Stimulated activated CD4-positive, alpha-beta T cell treated with anti-CD3 and anti-CD28 coated beads, Interleukin-15, amount 100 ng/mL, for 48 hours (primary cell): ENCODE measurements around the gene CBLB.

ENCODE experiments used
- DNase-seq, 2 donors: peaks; one replicate each; pipeline ENCODE4 v3.0.0-alpha.2; 2020; ENCODE audit warnings: low read depth in 2 of 2

CBLB gene

GRCh38 chr3:105869861-105870755, 1.3 kb upstream of the CBLB start:
- DNase-seq: no peak

DNA sequence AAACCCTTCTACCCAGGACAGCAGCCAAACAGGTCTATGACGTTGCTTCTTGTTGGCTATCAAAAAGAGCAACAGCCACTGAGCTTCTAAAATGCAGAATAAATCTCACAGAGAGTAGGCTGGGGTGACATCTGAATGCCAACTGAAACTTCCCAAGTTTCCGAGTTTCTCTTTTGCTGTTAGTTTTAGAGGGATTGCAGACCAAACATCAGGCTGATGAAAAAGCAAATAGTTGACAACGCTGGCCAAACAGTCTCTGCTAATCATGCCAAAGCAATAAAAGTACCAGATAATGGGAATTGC, 670 bp upstream of the CBLB start:
- no peak for DNase-seq

GRCh38 chr3:105868431-105868741, 426 bp downstream of the CBLB start:
- DNase-seq: no peak

- no peak for DNase-seq
Measured at GRCh38 chr3:105867712-105868430, 941 bp downstream of the CBLB start.

- no peak for DNase-seq
Measured at GRCh38 chr3:105866656-105867653, 1.9 kb downstream of the CBLB start.

DNA sequence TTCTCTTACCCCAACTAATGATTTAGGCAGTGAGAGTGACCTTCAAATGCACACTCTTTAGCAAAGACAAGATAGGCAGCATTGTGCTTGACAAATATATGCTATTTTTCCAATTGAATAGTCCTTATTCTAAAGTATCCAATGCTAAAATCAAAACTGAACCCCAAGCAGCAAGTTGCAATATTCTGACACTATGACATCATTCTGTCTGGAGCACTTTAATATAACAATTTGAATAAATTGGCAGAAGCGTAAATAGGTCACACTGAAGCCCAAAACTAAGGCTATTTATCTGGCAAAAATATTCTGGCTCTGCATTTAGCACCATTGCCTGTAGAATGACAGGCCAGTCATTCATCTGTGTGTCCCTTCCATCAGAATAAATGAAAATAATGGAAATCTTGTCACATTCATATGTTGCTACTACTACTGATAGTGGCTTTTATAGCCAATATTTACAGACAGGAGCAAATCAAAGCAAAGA, 2.9 kb downstream of the CBLB start:
- no peak for DNase-seq

DNA sequence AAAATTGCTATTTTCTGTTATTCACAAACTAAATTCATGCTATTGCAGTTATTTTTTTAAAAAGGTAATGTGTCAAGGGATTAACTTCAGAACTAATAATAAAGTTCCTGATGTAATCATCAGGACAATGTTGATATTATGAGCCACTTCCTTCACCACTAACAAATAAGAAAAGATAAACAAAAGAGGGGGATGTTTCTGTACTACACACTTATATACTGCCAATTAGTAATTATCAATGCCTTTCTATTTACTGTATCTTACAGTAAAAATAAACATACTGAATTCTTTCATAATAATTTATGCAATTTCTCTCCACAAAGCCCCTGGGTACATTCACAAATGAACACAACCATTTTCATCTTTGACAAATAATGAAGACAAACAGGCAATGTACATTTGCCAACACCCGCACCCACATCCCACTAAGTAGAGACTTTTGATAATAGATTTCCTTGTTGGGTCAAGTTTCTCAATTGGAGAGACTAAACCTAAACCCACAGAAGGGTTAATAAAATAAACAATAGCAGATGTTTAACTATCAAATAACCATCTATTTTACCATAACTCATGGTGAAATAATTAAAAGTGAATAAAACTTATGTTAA, 3.7 kb downstream of the CBLB start:
- DNase-seq: no peak

DNA sequence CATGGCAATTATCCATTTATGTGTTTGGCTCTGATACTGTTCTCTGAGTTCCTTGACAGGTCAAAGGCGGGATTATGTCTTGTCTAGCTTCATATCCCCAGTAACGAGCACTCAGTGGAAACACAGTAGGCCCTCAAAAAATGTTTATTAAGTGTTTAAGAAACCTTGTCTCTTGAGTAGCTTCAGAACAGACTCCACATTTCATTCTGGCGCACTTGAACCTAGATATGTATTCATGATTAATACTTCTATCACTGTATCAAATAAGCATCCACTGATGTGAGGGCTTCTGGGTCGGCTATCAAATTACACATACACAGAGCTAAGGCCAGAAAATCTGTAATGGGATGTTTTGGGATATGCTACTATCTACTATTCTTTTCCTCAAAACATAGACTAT, 4.6 kb downstream of the CBLB start:
- DNase-seq: no peak

GRCh38 chr3:105863608-105864007, 5.2 kb downstream of the CBLB start:
- no peak for DNase-seq

- DNase-seq: no peak
Measured at GRCh38 chr3:105862217-105862616, 6.6 kb downstream of the CBLB start.

DNA sequence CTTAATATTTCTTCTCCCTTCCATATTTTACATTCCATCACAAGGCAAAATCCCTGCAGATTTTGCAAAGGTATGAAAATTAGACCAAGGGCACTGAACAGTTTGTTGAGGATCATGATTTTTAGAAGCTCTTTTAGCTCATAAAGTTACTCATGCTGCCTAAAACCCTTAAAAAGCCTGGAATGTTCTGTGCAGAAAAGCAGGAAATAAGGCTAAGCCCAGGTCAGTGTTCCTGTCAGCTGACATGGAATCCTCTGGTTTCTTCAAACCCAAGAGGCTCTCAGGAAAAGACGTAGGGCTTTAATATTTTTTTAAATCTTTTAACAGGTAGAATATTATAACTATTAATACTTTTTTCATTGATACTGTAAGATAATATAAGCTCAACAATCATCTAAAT, 8.2 kb downstream of the CBLB start:
- DNase-seq: no peak

DNA sequence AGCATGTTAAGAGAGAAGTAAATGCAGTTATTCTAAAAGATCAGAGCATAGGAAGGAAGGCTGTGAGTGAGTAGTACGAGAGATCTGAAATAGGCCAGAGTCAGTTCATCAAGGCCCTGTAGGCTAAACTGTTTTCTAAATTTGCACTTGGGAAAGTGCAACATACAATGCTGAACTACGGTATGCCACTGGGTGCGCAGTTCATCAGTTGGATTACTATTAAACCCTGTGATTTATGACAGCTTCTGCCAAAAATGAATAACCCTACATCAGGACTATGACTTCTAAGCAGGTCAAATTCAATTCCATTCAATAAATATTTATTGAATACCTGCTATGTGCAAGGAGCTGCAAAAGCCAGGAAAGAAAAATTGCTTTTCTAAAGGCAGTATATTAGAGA, 10.8 kb downstream of the CBLB start:
- no peak for DNase-seq

DNA sequence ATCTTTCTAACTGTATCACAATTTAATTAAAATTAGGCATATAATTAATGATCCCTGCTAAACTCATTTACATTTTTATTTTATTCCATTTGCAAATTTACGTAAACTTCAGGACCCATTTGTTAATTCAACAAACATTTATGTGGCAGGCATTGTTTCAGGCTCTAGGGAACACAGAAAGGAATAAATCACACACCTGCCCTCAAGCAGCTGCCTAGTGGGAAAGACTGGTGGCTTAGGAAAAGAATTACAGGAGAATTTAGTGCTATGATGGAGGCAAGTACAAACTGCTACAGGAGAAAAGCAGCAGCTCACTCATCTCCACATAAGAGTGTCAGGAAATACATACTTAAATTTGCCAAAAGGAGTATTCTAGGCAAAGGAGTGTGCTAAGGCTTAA, 11.2 kb downstream of the CBLB start:
- no peak for DNase-seq

- DNase-seq: no peak
Measured at GRCh38 chr3:105856605-105857004, 12.2 kb downstream of the CBLB start.

- DNase-seq: no peak
Measured at GRCh38 chr3:105853801-105854432, 14.9 kb downstream of the CBLB start.

GRCh38 chr3:105851582-105851981, 17.2 kb downstream of the CBLB start:
- no peak for DNase-seq

DNA sequence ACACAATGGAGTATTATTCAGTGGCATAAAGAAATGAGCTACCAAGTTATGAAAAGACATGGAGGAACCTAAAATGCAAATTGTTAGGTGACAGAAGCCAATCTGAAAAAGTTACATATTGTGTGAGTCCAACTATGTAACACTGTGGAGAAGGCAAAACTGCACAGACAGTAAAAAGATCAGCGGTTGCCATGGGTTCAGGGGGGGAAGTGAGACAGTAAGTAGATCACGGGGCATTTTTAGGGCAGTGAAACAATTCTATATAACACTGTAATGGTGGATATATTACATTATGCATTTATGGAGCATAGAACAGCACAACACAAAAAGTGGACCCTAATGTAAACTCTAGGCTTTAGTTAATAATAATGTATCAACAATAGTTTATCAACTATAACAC, 17.6 kb downstream of the CBLB start:
- no peak for DNase-seq

GRCh38 chr3:105850593-105850992, 18.2 kb downstream of the CBLB start:
- no peak for DNase-seq

DNA sequence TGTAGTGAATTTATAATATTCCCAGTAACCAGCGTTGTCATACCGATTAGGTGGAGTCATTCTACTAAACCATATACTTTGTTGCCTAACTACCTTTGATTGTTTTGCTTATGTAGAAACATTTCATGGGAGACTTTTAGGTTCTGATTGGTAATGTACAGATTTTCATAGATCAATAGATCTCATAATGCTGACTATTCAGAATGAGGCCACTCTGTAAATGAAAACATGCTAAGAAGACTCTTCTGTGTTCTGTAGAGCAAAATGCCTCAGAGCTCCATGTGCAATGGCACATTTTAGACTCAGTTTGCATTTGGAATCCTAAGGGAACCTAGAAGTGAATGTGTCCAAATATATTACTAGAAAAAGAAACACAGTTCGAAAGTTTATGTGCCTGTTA, 20.0 kb downstream of the CBLB start:
- DNase-seq: no peak

DNA sequence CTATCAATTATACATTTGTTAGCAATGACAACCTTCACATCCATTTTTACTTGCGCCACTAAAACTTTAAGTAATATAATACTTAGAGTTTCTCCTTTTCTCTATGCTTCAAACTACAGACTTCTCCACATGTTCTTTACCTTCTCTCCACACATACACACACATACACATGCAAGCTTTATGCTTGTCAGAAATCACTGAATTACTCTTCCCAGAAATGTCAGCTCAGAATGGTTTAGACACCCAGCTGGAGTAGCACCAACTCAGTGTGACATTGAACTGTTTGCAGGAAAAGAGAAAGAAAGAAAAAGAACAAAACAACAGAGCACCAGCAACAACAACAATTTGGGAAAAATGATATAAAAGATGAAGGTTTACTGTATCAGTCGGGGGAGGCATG, 20.9 kb downstream of the CBLB start:
- no peak for DNase-seq

DNA sequence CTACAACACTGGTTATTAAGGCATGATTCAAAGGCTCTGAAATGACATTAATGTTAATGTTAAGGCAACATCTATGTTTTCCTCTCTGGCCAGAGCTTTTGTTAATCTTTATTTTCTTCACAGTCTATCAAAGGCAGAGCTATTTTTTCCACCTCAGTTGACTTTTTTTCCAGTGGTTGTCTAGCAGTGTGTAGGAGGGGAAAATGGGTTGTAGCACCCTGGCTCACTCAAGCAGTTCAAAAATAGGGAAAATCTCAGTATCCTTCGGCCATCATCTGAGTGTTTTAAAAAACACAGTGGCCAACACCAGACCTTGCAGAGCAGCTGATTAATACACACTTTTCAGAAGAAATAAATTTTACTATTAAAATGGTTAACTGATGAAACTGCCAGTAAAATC, 21.4 kb downstream of the CBLB start:
- no peak for DNase-seq
